ENCODE results near the gene MLXIPL. TPM values are rescaled to one million over a fixed set of nuclear protein-coding genes. Genes with fewer than 3 reads are reported as not detected.
A peak's percentile ranks its signal among the peaks of the same experiment; 100 is the strongest.

Gene MLXIPL
- total RNA-seq, 1 experiment from 2014 or later, result 19.8 TPM

GRCh38 chr7:73602721-73603651 is 21.3 kb downstream of the MLXIPL start:
- peaks cover 10% of the 10 kb centered on the region for H3K36me3 Mint-ChIP-seq (ENCODE audit: insufficient read depth, unreplicated experiment)
- Histone ChIP-seq H3K9me3 (no peaks in the 10 kb centered on the region), H3K36me3 (ENCODE audit: control insufficient read depth, insufficient read depth, low read length) (no peaks in the 10 kb centered on the region), H3K27me3 (replicated peaks; ENCODE audit: control insufficient read depth, insufficient read depth, low read length) (no peaks in the 10 kb centered on the region), H3K4me3 (ENCODE audit: low read depth, low read length) (no peak overlapping the region), H3K4me1 (no peaks in the 10 kb centered on the region)
- POLR2A ChIA-PET, result no interaction called here
- H3K4me1 Mint-ChIP-seq (ENCODE audit: low read depth, unreplicated experiment), result no peaks in the 10 kb centered on the region
- CTCF ChIA-PET, result no interaction called here
- intact Hi-C loops (cut with micrococcal nuclease; ENCODE audit: unreplicated experiment), result no loop called here
- BruUV-seq (replicated peaks), result no TSS peak
- TF ChIP-seq, protein P1, sequence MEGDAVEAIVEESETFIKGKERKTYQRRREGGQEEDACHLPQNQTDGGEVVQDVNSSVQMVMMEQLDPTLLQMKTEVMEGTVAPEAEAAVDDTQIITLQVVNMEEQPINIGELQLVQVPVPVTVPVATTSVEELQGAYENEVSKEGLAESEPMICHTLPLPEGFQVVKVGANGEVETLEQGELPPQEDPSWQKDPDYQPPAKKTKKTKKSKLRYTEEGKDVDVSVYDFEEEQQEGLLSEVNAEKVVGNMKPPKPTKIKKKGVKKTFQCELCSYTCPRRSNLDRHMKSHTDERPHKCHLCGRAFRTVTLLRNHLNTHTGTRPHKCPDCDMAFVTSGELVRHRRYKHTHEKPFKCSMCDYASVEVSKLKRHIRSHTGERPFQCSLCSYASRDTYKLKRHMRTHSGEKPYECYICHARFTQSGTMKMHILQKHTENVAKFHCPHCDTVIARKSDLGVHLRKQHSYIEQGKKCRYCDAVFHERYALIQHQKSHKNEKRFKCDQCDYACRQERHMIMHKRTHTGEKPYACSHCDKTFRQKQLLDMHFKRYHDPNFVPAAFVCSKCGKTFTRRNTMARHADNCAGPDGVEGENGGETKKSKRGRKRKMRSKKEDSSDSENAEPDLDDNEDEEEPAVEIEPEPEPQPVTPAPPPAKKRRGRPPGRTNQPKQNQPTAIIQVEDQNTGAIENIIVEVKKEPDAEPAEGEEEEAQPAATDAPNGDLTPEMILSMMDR (IDR thresholded peaks at IDR 0.05; ENCODE audit: insufficient read depth in 1 of 2, low read depth in 1 of 2, low read length in 1 of 2, severe bottlenecking in 1 of 2, unreplicated experiment in 1 of 2), result no peak
- H3K27me3 Mint-ChIP-seq (ENCODE audit: insufficient read depth, unreplicated experiment), result peaks cover 4% of the 10 kb centered on the region
- no peaks in the 10 kb centered on the region for H3K9me3 Mint-ChIP-seq (ENCODE audit: unreplicated experiment)
- no peak for DNase-seq
- no peak overlapping the region for H3K4me3 Mint-ChIP-seq (ENCODE audit: unreplicated experiment)
- H3K27ac Mint-ChIP-seq (ENCODE audit: unreplicated experiment), result peak overlapping the region; percentile 56

DNA sequence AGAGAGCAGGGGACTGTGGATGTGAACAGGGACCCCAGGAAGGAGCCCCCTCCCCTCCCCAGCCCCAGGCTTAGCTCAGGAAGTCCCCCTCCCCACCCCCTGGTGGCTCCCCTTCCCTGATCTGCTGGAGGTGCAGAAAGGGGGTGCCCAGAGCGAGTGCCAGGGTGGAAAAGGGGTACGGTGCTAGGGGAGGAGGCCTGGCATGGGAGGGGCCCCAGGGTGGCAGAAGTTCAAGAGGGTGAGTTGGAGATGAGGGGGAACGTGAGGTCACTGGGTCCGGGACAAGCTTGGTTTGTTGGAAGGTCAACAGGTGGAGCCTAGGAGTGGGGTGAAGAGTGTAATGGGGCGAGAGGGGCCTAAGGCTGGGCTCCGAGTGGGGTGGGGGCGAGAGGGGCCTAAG is 24.4 kb downstream of the MLXIPL start:
- H3K27me3 ChIP-seq (replicated peaks; ENCODE audit: control insufficient read depth, insufficient read depth, low read length), result no peaks in the 10 kb centered on the region
- no peak for DNase-seq
- Mint-ChIP-seq H3K36me3 (ENCODE audit: insufficient read depth, unreplicated experiment) (peaks cover 6% of the 10 kb centered on the region), H3K27ac (ENCODE audit: unreplicated experiment) (no peak overlapping the region), H3K4me3 (ENCODE audit: unreplicated experiment) (no peak overlapping the region), H3K9me3 (ENCODE audit: unreplicated experiment) (no peaks in the 10 kb centered on the region), H3K27me3 (ENCODE audit: insufficient read depth, unreplicated experiment) (peaks cover 6% of the 10 kb centered on the region), H3K4me1 (ENCODE audit: low read depth, unreplicated experiment) (no peaks in the 10 kb centered on the region)
- intact Hi-C loops (cut with micrococcal nuclease; ENCODE audit: unreplicated experiment), result no loop called here
- no TSS peak for BruUV-seq (replicated peaks)
- no peaks in the 10 kb centered on the region for H3K36me3 ChIP-seq (ENCODE audit: control insufficient read depth, insufficient read depth, low read length)
- TF ChIP-seq, protein P1 (IDR thresholded peaks at IDR 0.05; ENCODE audit: insufficient read depth in 1 of 2, low read depth in 1 of 2, low read length in 1 of 2, severe bottlenecking in 1 of 2, unreplicated experiment in 1 of 2), result no peak
- CTCF ChIA-PET, result no interaction called here
- no peak overlapping the region for H3K4me3 ChIP-seq (ENCODE audit: low read depth, low read length)
- no peaks in the 10 kb centered on the region for H3K9me3 ChIP-seq
- POLR2A ChIA-PET, result interaction anchor here (0.6 kb wide), 1 partner anchor 119 kb away, joined by 3 read pairs; no protein-coding TSS in a partner anchor
- H3K4me1 ChIP-seq, result no peaks in the 10 kb centered on the region

GRCh38 chr7:73599151-73599882 is 25.0 kb downstream of the MLXIPL start:
- no peaks in the 10 kb centered on the region for H3K9me3 Mint-ChIP-seq (ENCODE audit: unreplicated experiment)
- CTCF ChIA-PET, result no interaction called here
- no peaks in the 10 kb centered on the region for H3K9me3 ChIP-seq
- no peaks in the 10 kb centered on the region for H3K27me3 ChIP-seq (replicated peaks; ENCODE audit: control insufficient read depth, insufficient read depth, low read length)
- peaks cover 6% of the 10 kb centered on the region for H3K27me3 Mint-ChIP-seq (ENCODE audit: insufficient read depth, unreplicated experiment)
- intact Hi-C loops (cut with micrococcal nuclease; ENCODE audit: unreplicated experiment), result no loop called here
- peaks cover 6% of the 10 kb centered on the region for H3K36me3 Mint-ChIP-seq (ENCODE audit: insufficient read depth, unreplicated experiment)
- BruUV-seq (replicated peaks), result no TSS peak
- no peak overlapping the region for H3K4me3 Mint-ChIP-seq (ENCODE audit: unreplicated experiment)
- H3K27ac Mint-ChIP-seq (ENCODE audit: unreplicated experiment), result no peak overlapping the region
- POLR2A ChIA-PET, result interaction anchor here (0.6 kb wide), 1 partner anchor 120 kb away, joined by 3 read pairs; no protein-coding TSS in a partner anchor
- H3K4me3 ChIP-seq (ENCODE audit: low read depth, low read length), result no peak overlapping the region
- H3K36me3 ChIP-seq (ENCODE audit: control insufficient read depth, insufficient read depth, low read length), result no peaks in the 10 kb centered on the region
- TF ChIP-seq, protein P1 (IDR thresholded peaks at IDR 0.05; ENCODE audit: insufficient read depth in 1 of 2, low read depth in 1 of 2, low read length in 1 of 2, severe bottlenecking in 1 of 2, unreplicated experiment in 1 of 2), result no peak
- DNase-seq, result no peak
- H3K4me1 ChIP-seq, result no peaks in the 10 kb centered on the region
- no peaks in the 10 kb centered on the region for H3K4me1 Mint-ChIP-seq (ENCODE audit: low read depth, unreplicated experiment)
